GM19452 (cell line): ENCODE data around the gene UBE2L5.

Experiments used
- ATAC-seq: cut with Tn5 transposase; IDR thresholded peaks from one replicate; pipeline ENCODE4 v1.9.1; 2021; ENCODE audit not compliant: unreplicated experiment

UBE2L5 gene

GRCh38 chr13:30466841-30467252 lies 44.6 kb downstream of the UBE2L5 start:
- ATAC-seq: no peak

GRCh38 chr13:30473675-30474074 lies 51.4 kb downstream of the UBE2L5 start:
- no peak for ATAC-seq

GRCh38 chr13:30477346-30478195 lies 55.3 kb downstream of the UBE2L5 start:
- ATAC-seq: peak; percentile 91
